G401 (cell line): ENCODE data around the gene NRG2. TPM values are rescaled to one million over a fixed set of nuclear protein-coding genes. Genes with fewer than 3 reads are reported as not detected.

ENCODE experiments used
- DNase-seq: peaks from one replicate; pipeline ENCODE4 v3.0.0-alpha.2; 2015; ENCODE audit warnings: low spot score
- in situ Hi-C: cut with HindIII; loops from 2 replicates; pipeline ENCODE4 v1.10.0; 2016; ENCODE audit warnings: low sequenced_read_pairs, mixed read lengths
- total RNA-seq: library from RNA; depleted of rRNA; stranded (reverse); fragments of >200 nt; shearing (Covaris generic); gene quantifications from 2 replicates; pipeline ENCODE4 v1.2.3, GENCODE V29; 2014; rRNA removed

Gene NRG2
- total RNA-seq, 1 experiment from 2014 or later = 1.5 TPM

DNA sequence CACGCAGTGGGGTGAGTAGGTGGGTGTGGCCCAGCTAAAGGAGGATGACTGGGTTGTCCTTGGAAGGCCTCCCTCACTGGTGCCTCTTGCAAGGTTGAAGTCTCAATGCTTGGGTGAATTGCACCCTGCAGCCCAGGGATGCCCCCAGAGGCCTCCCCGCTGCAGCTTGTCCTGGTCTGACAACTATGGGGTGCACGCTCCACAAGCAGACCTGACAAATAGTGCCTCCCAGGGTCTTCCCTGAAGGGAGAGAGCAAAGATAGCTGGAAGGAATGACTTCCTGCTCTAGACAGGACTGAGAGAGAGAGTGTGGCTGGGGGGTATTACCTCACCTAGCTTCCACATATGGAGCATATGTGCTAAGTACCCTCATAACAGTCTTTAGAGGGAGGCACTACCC is 245.8 kb downstream of the NRG2 start:
- in situ Hi-C loops = no loop called here
- DNase-seq = no peak

Other genes starting within 250 kb of the NRG2 start
- gene PSD2, start 247.5 kb downstream of the NRG2 start, total RNA-seq = 0.31 and 2.0 TPM in 2 replicates
- gene PURA, start 70.8 kb upstream of the NRG2 start, total RNA-seq = 8.0 and 9.7 TPM in 2 replicates
- 0.24 and 0.68 TPM in 2 replicates for gene IGIP, start 82.6 kb upstream of the NRG2 start, total RNA-seq
- gene CYSTM1, start 131.9 kb upstream of the NRG2 start, total RNA-seq = 46.1 and 53.8 TPM in 2 replicates